ENCODE results near the gene WIZ. TPM values are rescaled to one million over a fixed set of nuclear protein-coding genes. Genes with fewer than 3 reads are reported as not detected.
"Not testable (repeated sequence)": the region's sequence is repeated elsewhere in the genome, so short reads cannot be mapped to it uniquely, and the experiment has no call there.

The WIZ gene
- total and polyA plus RNA-seq, 9 of the 15 experiments (the other 6 are each of a cell fraction or from before 2014, with no cell fraction given) = 0.06 to 37.5 (median 4.8) TPM

GRCh38 chr19:15485768-15486167 lies 36.0 kb upstream of the WIZ start:
- H4K20me1 ChIP-seq (replicated peaks; ENCODE audit: control insufficient read depth, insufficient read depth, low read length); H3K4me3 ChIP-seq; H3K9me3 ChIP-seq (replicated peaks; ENCODE audit: control insufficient read depth, insufficient read depth, low read depth, low read length); intact Hi-C loops (cut with micrococcal nuclease); H3K36me3 ChIP-seq (ENCODE audit: control insufficient read depth, insufficient read depth, low read length); H3K4me1 ChIP-seq (replicated peaks in 1 of 2; ENCODE audit: control insufficient read depth in 2 of 2, insufficient read depth in 2 of 2, low read length in 2 of 2); H3K9ac ChIP-seq (ENCODE audit: insufficient read depth in 1 of 2, low read depth in 2 of 2, low read length in 2 of 2); DNase-seq (ENCODE audit: extremely low read depth in 1 of 4, low spot score in 3 of 4); H3K9me1 ChIP-seq (ENCODE audit: control insufficient read depth, insufficient read depth, low read length); H3K4me2 ChIP-seq (ENCODE audit: insufficient read depth, low read length); H3K27me3 ChIP-seq (ENCODE audit: control insufficient read depth in 2 of 2, insufficient read depth in 2 of 2, low read length in 2 of 2); H2AFZ ChIP-seq (ENCODE audit: low read depth, low read length); H3K79me2 ChIP-seq (ENCODE audit: control insufficient read depth, insufficient read depth, low read length); ATAC-seq; FAIRE-seq; H3K27ac ChIP-seq (ENCODE audit: extremely low read depth, low read depth, low read length); BruUV-seq (replicated peaks); CTCF ChIA-PET (ENCODE audit: low intra/inter-chr PET ratio); in situ Hi-C loops (cut with MboI): not testable (repeated sequence)
- POLR2A ChIA-PET = interaction anchor here (0.6 kb wide), 1 partner anchor 643 kb away, joined by 3 read pairs; no protein-coding TSS in a partner anchor
- 29% methylated on average over 5 of the region's 5 CpGs for WGBS (ENCODE audit: insufficient coverage, low coverage, missing lambda C conversion rate)

- intact Hi-C loops (cut with micrococcal nuclease); H3K9me1 ChIP-seq (ENCODE audit: control insufficient read depth, insufficient read depth, low read length); FAIRE-seq; H3K4me1 ChIP-seq (replicated peaks in 1 of 2; ENCODE audit: control insufficient read depth in 2 of 2, insufficient read depth in 2 of 2, low read length in 2 of 2); ATAC-seq; H3K79me2 ChIP-seq (ENCODE audit: control insufficient read depth, insufficient read depth, low read length); H3K27ac ChIP-seq (ENCODE audit: extremely low read depth, low read depth, low read length); in situ Hi-C loops (cut with MboI); H3K4me3 ChIP-seq; BruUV-seq (replicated peaks); H4K20me1 ChIP-seq (replicated peaks; ENCODE audit: control insufficient read depth, insufficient read depth, low read length); H3K36me3 ChIP-seq (ENCODE audit: control insufficient read depth, insufficient read depth, low read length); H3K9ac ChIP-seq (ENCODE audit: insufficient read depth in 1 of 2, low read depth in 2 of 2, low read length in 2 of 2); H2AFZ ChIP-seq (ENCODE audit: low read depth, low read length); DNase-seq (ENCODE audit: extremely low read depth in 1 of 4, low spot score in 3 of 4); H3K9me3 ChIP-seq (replicated peaks; ENCODE audit: control insufficient read depth, insufficient read depth, low read depth, low read length); H3K4me2 ChIP-seq (ENCODE audit: insufficient read depth, low read length): not testable (repeated sequence)
- peaks cover 0 to 21% of the 10 kb centered on the region in 2 experiments; a peak in 2 of 5 replicates for H3K27me3 ChIP-seq (ENCODE audit: control insufficient read depth in 2 of 2, insufficient read depth in 2 of 2, low read length in 2 of 2)
- 0% methylated on average over 7 of the region's 7 CpGs for WGBS (ENCODE audit: insufficient coverage, low coverage, missing lambda C conversion rate)
- POLR2A ChIA-PET = interaction anchor here (0.6 to 1.2 kb wide), 3 partner anchors 13 to 62 kb away, joined by 3 to 5 read pairs (median 3); no protein-coding TSS in a partner anchor
- CTCF ChIA-PET (ENCODE audit: low intra/inter-chr PET ratio) = interaction anchor here (0.6 kb wide), 1 partner anchor 27 kb away, joined by 3 read pairs; no protein-coding TSS in a partner anchor
Observed at GRCh38 chr19:15480996-15481395, 31.2 kb upstream of the WIZ start.

Measured in K562 (cell line).